Measurements from ENCODE around the gene FBXL13. TPM values are rescaled to one million over a fixed set of nuclear protein-coding genes. Genes with fewer than 3 reads are reported as not detected.
"Not testable (repeated sequence)": the region's sequence is repeated elsewhere in the genome, so short reads cannot be mapped to it uniquely, and the experiment has no call there.

FBXL13 gene
- total and polyA plus RNA-seq, 2 donors from 2014 or later: 1.5 to 4.8 TPM

GRCh38 chr7:103001210-103001609, 73.4 kb downstream of the FBXL13 start:
- Histone ChIP-seq H3K9ac (ENCODE audit: low read length in 3 of 3) (no peak overlapping the region), H3K27ac (ENCODE audit: low read depth in 2 of 2, low read length in 2 of 2) (no peak overlapping the region), H3K4me3 (ENCODE audit: low read length in 3 of 3) (no peak overlapping the region), H3K4me1 (ENCODE audit: control insufficient read depth in 2 of 3, insufficient read depth in 2 of 3, low read depth in 1 of 3, low read length in 3 of 3) (no peaks in the 10 kb centered on the region), H3K27me3 (ENCODE audit: control insufficient read depth, insufficient read depth, low read length) (no peaks in the 10 kb centered on the region), H3K9me3 (ENCODE audit: control insufficient read depth in 2 of 3, insufficient read depth in 1 of 3, low read length in 3 of 3) (no peaks in the 10 kb centered on the region), H3K36me3 (ENCODE audit: control insufficient read depth in 2 of 3, insufficient read depth in 3 of 3, low read length in 3 of 3) (no peaks in the 10 kb centered on the region)
- FAIRE-seq: no peak
- intact Hi-C loops (cut with DNase I): no loop called here
- DNase-seq: no peak
- no peak for TF ChIP-seq CTCF (IDR thresholded peaks at IDR 0.05; ENCODE audit: borderline replicate concordance, extremely low read depth, insufficient read depth)

GRCh38 chr7:102996957-102997356, 77.6 kb downstream of the FBXL13 start:
- FAIRE-seq: no peak
- no peak for DNase-seq
- no peak overlapping the region for H3K4me3 ChIP-seq (ENCODE audit: low read length in 3 of 3)
- H3K36me3 ChIP-seq (ENCODE audit: control insufficient read depth in 2 of 3, insufficient read depth in 3 of 3, low read length in 3 of 3): no peaks in the 10 kb centered on the region
- no peaks in the 10 kb centered on the region for H3K9me3 ChIP-seq (ENCODE audit: control insufficient read depth in 2 of 3, insufficient read depth in 1 of 3, low read length in 3 of 3)
- no peak for TF ChIP-seq CTCF (IDR thresholded peaks at IDR 0.05; ENCODE audit: borderline replicate concordance, extremely low read depth, insufficient read depth)
- intact Hi-C loops (cut with DNase I): no loop called here
- no peaks in the 10 kb centered on the region for H3K27me3 ChIP-seq (ENCODE audit: control insufficient read depth, insufficient read depth, low read length)
- no peak overlapping the region for H3K9ac ChIP-seq (ENCODE audit: low read length in 3 of 3)
- H3K4me1 ChIP-seq (ENCODE audit: control insufficient read depth in 2 of 3, insufficient read depth in 2 of 3, low read depth in 1 of 3, low read length in 3 of 3): peaks cover 0 to 4% (median 0%) of the 10 kb centered on the region in 3 donors
- no peak overlapping the region for H3K27ac ChIP-seq (ENCODE audit: low read depth in 2 of 2, low read length in 2 of 2)

GRCh38 chr7:102995609-102996008, 79.0 kb downstream of the FBXL13 start:
- H3K9me3 ChIP-seq (ENCODE audit: control insufficient read depth in 2 of 3, insufficient read depth in 1 of 3, low read length in 3 of 3); H3K9ac ChIP-seq (ENCODE audit: low read length in 3 of 3); FAIRE-seq; H3K27me3 ChIP-seq (ENCODE audit: control insufficient read depth, insufficient read depth, low read length); intact Hi-C loops (cut with DNase I); H3K36me3 ChIP-seq (ENCODE audit: control insufficient read depth in 2 of 3, insufficient read depth in 3 of 3, low read length in 3 of 3); DNase-seq; H3K4me1 ChIP-seq (ENCODE audit: control insufficient read depth in 2 of 3, insufficient read depth in 2 of 3, low read depth in 1 of 3, low read length in 3 of 3); H3K27ac ChIP-seq (ENCODE audit: low read depth in 2 of 2, low read length in 2 of 2); H3K4me3 ChIP-seq (ENCODE audit: low read length in 3 of 3): not testable (repeated sequence)

- FAIRE-seq (no peak), DNase-seq (no peak)
- Histone ChIP-seq H3K9ac (ENCODE audit: low read length in 3 of 3) (no peak overlapping the region), H3K4me1 (ENCODE audit: control insufficient read depth in 2 of 3, insufficient read depth in 2 of 3, low read depth in 1 of 3, low read length in 3 of 3) (peaks cover 0 to 4% (median 0%) of the 10 kb centered on the region in 3 donors), H3K27ac (ENCODE audit: low read depth in 2 of 2, low read length in 2 of 2) (no peak overlapping the region), H3K27me3 (ENCODE audit: control insufficient read depth, insufficient read depth, low read length) (no peaks in the 10 kb centered on the region), H3K9me3 (ENCODE audit: control insufficient read depth in 2 of 3, insufficient read depth in 1 of 3, low read length in 3 of 3) (no peaks in the 10 kb centered on the region), H3K36me3 (ENCODE audit: control insufficient read depth in 2 of 3, insufficient read depth in 3 of 3, low read length in 3 of 3) (no peaks in the 10 kb centered on the region), H3K4me3 (ENCODE audit: low read length in 3 of 3) (no peak overlapping the region)
- intact Hi-C loops (cut with DNase I): no loop called here
- TF ChIP-seq CTCF (IDR thresholded peaks at IDR 0.05; ENCODE audit: borderline replicate concordance, extremely low read depth, insufficient read depth): no peak
These were observed 80.0 kb downstream of the FBXL13 start for GRCh38 chr7:102994567-102994966.

Data from kidney (tissue), 14 donors.